Lung (tissue), 12 donors: ENCODE measurements around the gene MS4A1. TPM values are rescaled to one million over a fixed set of nuclear protein-coding genes. Genes with fewer than 3 reads are reported as not detected.

Source experiments
- ATAC-seq: fragments of 200-7000 bp; cut with Tn5 transposase; one replicate; pipeline ENCODE4 v1.9.1; 2020; ENCODE audit warnings: moderate number of reproducible peaks; ENCODE audit not compliant: insufficient read depth, low FRiP score
- DNase-seq, 3 donors: peaks; one replicate each; pipeline ENCODE4 v3.0.0-alpha.2; 2013 to 2017
- H3K27ac ChIP-seq, 2 donors: one replicate each; pipeline ENCODE4 v1.5.1; 2013; ENCODE audit warnings: mild to moderate bottlenecking in 2 of 2, moderate library complexity in 2 of 2, control low read depth in 1 of 2, inconsistent platforms in 1 of 2, low read depth in 1 of 2, low read length in 1 of 2
- H3K27me3 ChIP-seq, 3 donors: one replicate each; pipeline ENCODE4 v1.5.1; 2013; ENCODE audit warnings: low read length in 2 of 3; ENCODE audit not compliant: control insufficient read depth in 3 of 3, insufficient read depth in 3 of 3
- H3K36me3 ChIP-seq, 4 donors: one replicate each; pipeline ENCODE4 v1.5.1; 2013; ENCODE audit warnings: low read length in 4 of 4, mild to moderate bottlenecking in 1 of 4, moderate library complexity in 1 of 4; ENCODE audit not compliant: control insufficient read depth in 4 of 4, insufficient read depth in 4 of 4
- H3K4me1 ChIP-seq, 5 donors: one replicate each; pipeline ENCODE4 v1.5.1; 2013; ENCODE audit warnings: low read length in 5 of 5, mild to moderate bottlenecking in 2 of 5, moderate library complexity in 1 of 5; ENCODE audit not compliant: control insufficient read depth in 5 of 5, insufficient read depth in 5 of 5
- H3K4me3 ChIP-seq: one replicate; pipeline ENCODE4 v1.5.1; 2013; ENCODE audit warnings: mild to moderate bottlenecking, control low read depth, moderate library complexity
- H3K9ac ChIP-seq, 2 donors: one replicate each; pipeline ENCODE4 v1.5.1; 2013; ENCODE audit warnings: low read length in 2 of 2, control low read depth in 1 of 2; ENCODE audit not compliant: insufficient read depth in 1 of 2
- H3K9me3 ChIP-seq, 4 donors: one replicate each; pipeline ENCODE4 v1.5.1; 2013; ENCODE audit warnings: low read length in 3 of 4, mild to moderate bottlenecking in 1 of 4, moderate library complexity in 1 of 4; ENCODE audit not compliant: control insufficient read depth in 4 of 4, insufficient read depth in 3 of 4
- CTCF ChIP-seq: IDR thresholded peaks from 2 replicates; pipeline ENCODE4 v1.5.1; 2012; ENCODE audit warnings: mild to moderate bottlenecking; ENCODE audit errors: control extremely low read depth, extremely low read depth
- WGBS, 2 donors: extraction: QIAGEN DNeasy Blood & Tissue Kit; methylation state at CpG; one replicate each; pipeline ENCODE4 v1.1.7; 2013; 5-methylcytosine and 5-hydroxymethylcytosine counted together
- polyA plus RNA-seq, 2 donors: library from polyadenylated mRNA; stranded (reverse); fragments of 200-250 nt; gene quantifications; one replicate each; pipeline ENCODE4 v1.2.1, GENCODE V29; 2013
- total RNA-seq, 2 donors: library from RNA; depleted of rRNA in 1 of 2; stranded (reverse); fragments of >200 nt in 1 of 2; gene quantifications; one replicate each; pipeline ENCODE4 v1.2.1, GENCODE V29; 2014 to 2021
- donor health status: control.
- donor health status: control.
- donor health status: Bipolar disorder and iron deficiency.
- donor health status: healthy.
- donor health status: DM: yes; HTN: yes; CAD: no.

MS4A1 gene
- total and polyA plus RNA-seq, 4 donors, result 0.37 to 16.6 (median 3.0) TPM

GRCh38 chr11:60454212-60454611 is 1.4 kb upstream of the MS4A1 start:
- TF ChIP-seq CTCF, result no peak
- Histone ChIP-seq H3K4me3 (no peak overlapping the region), H3K9ac (no peak overlapping the region), H3K4me1 (no peaks in the 10 kb centered on the region), H3K27me3 (no peaks in the 10 kb centered on the region), H3K36me3 (no peaks in the 10 kb centered on the region), H3K27ac (no peak overlapping the region), H3K9me3 (no peaks in the 10 kb centered on the region)
- ATAC-seq (no peak), DNase-seq (no peak)

- 81 to 94% methylated on average over 3 of the region's 3 CpGs for WGBS, 2 donors
- no peak overlapping the region for H3K9ac ChIP-seq
- H3K27me3 ChIP-seq, result no peaks in the 10 kb centered on the region
- no peak for TF ChIP-seq CTCF
- no peaks in the 10 kb centered on the region for H3K9me3 ChIP-seq
- H3K4me1 ChIP-seq, result no peaks in the 10 kb centered on the region
- ATAC-seq (no peak), DNase-seq (no peak)
- no peaks in the 10 kb centered on the region for H3K36me3 ChIP-seq
- H3K4me3 ChIP-seq, result no peak overlapping the region
- no peak overlapping the region for H3K27ac ChIP-seq
Observed at GRCh38 chr11:60457576-60457975, 1.9 kb downstream of the MS4A1 start.

- no peak for ATAC-seq
- Histone ChIP-seq H3K27me3 (no peaks in the 10 kb centered on the region), H3K9ac (no peak overlapping the region), H3K4me1 (no peaks in the 10 kb centered on the region), H3K36me3 (no peaks in the 10 kb centered on the region), H3K9me3 (no peaks in the 10 kb centered on the region), H3K27ac (no peak overlapping the region), H3K4me3 (no peak overlapping the region)
- DNase-seq, result no peak
- WGBS, 2 donors, result 93 to 100% methylated on average over 1 of the region's 1 CpG
- TF ChIP-seq CTCF, result no peak
Observed at GRCh38 chr11:60459345-60459744, 3.7 kb downstream of the MS4A1 start.

- no peaks in the 10 kb centered on the region for H3K4me1 ChIP-seq
- no peaks in the 10 kb centered on the region for H3K36me3 ChIP-seq
- ATAC-seq (no peak), DNase-seq (no peak)
- H3K9ac ChIP-seq, result no peak overlapping the region
- no peak for TF ChIP-seq CTCF
- no peaks in the 10 kb centered on the region for H3K27me3 ChIP-seq
- no peaks in the 10 kb centered on the region for H3K9me3 ChIP-seq
- no peak overlapping the region for H3K4me3 ChIP-seq
- H3K27ac ChIP-seq, result no peak overlapping the region
- 71 to 85% methylated on average over 2 of the region's 2 CpGs for WGBS, 2 donors
Observed at GRCh38 chr11:60468829-60469228, 13.2 kb downstream of the MS4A1 start.
